HCT116 (cell line): ENCODE data around the gene PKMYT1. TPM values are rescaled to one million over a fixed set of nuclear protein-coding genes. Genes with fewer than 3 reads are reported as not detected.

Experiments used
- ATAC-seq: fragments of 200-7000 bp; cut with Tn5 transposase; 2 replicates; pipeline ENCODE4 v1.9.1; 2020; ENCODE audit warnings: mild to moderate bottlenecking, moderate library complexity
- BruUV-seq: library from RNA; stranded (reverse); fragments of 400-500 nt; replicated peaks from 2 replicates; lab custom pipeline; 2021; lab: Mats Ljungman, UMichigan
- CTCF ChIA-PET: fragments of 300-600 bp; sonication (Branson Sonifier 250); formaldehyde crosslinking; loops from one replicate; lab custom pipeline; 2021; ENCODE audit warnings: antibody characterized with exemption; lab: Charles Lee
- POLR2A ChIA-PET: fragments of 300-600, 350-600 bp; sonication (Branson Sonifier 250); formaldehyde crosslinking; loops from one replicate; lab custom pipeline; 2021; ENCODE audit warnings: antibody characterized with exemption; lab: Charles Lee
- RAD21 ChIA-PET, 2 experiments: fragments of 300-600 bp; sonication (Branson Sonifier 250); formaldehyde crosslinking; loops; one replicate each; lab custom pipeline; 2023; ENCODE audit warnings: low total read pairs in 2 of 2; ENCODE audit not compliant: uncharacterized antibody in 2 of 2, unreplicated experiment in 2 of 2, low non-redundant PET in 1 of 2; lab: Charles Lee
- DNase-seq: peaks from one replicate; pipeline ENCODE4 v3.0.0-alpha.2; 2010; ENCODE audit warnings: low read depth, low spot score
- H2AFZ ChIP-seq: fragments of 200-600 bp; shearing (Covaris generic), sonication (generic); 2 replicates; pipeline ENCODE4 v1.6.1; 2017; ENCODE audit warnings: low read depth, mixed run types, mixed read lengths, antibody characterized with exemption, low read length; ENCODE audit not compliant: poor library complexity, severe bottlenecking
- H3K27ac ChIP-seq: 2 replicates; pipeline ENCODE4 v1.5.1; 2012; ENCODE audit warnings: low read depth, low read length
- H3K27me3 ChIP-seq: fragments of 200-600 bp; sonication (generic); 2 replicates; pipeline ENCODE4 v1.6.1; 2016; ENCODE audit warnings: mixed run types, low read length, mixed read lengths; ENCODE audit not compliant: insufficient read depth
- H3K36me3 ChIP-seq, 2 experiments: fragments of 200-500 bp in 1 of 2; fragments of 200-600 bp in 1 of 2; sonication (Bioruptor generic) in 1 of 2; sonication (generic) in 1 of 2; 2 replicates each; pipeline versions ENCODE4 v1.5.1 to v1.6.1; 2014 to 2016; ENCODE audit warnings: low read length in 2 of 2, inconsistent platforms in 1 of 2, mixed read lengths in 1 of 2, mixed run types in 1 of 2; ENCODE audit not compliant: insufficient read depth in 2 of 2, control insufficient read depth in 1 of 2
- H3K4me1 ChIP-seq, 2 experiments: fragments of 200-600 bp in 1 of 2; sonication (generic) in 1 of 2; 2 replicates each; pipeline versions ENCODE4 v1.5.1 to v1.6.1; 2012 to 2017; ENCODE audit warnings: low read length in 2 of 2, inconsistent platforms in 1 of 2, mild to moderate bottlenecking in 1 of 2, mixed read lengths in 1 of 2, mixed run types in 1 of 2, moderate library complexity in 1 of 2; ENCODE audit not compliant: insufficient read depth in 2 of 2, control insufficient read depth in 1 of 2
- H3K4me2 ChIP-seq: fragments of 200-600 bp; sonication (generic); 2 replicates; pipeline ENCODE4 v1.6.1; 2017; ENCODE audit warnings: mixed run types, low read length, mixed read lengths
- H3K4me3 ChIP-seq, 2 experiments: fragments of 200-600 bp in 1 of 2; sonication (generic) in 1 of 2; replicated peaks in 1 of 2; 2 replicates each; pipeline ENCODE4 v1.5.1; 2011 to 2016; ENCODE audit warnings: low read length in 2 of 2, control low read depth in 1 of 2, low read depth in 1 of 2, mild to moderate bottlenecking in 1 of 2, mixed read lengths in 1 of 2, mixed run types in 1 of 2
- H3K79me2 ChIP-seq: fragments of 200-600 bp; sonication (generic); 2 replicates; pipeline ENCODE4 v1.6.1; 2017; ENCODE audit warnings: mild to moderate bottlenecking, mixed run types, low read length, moderate library complexity, mixed read lengths; ENCODE audit not compliant: insufficient read depth
- H3K9ac ChIP-seq: fragments of 200-600 bp; sonication (generic); 2 replicates; pipeline ENCODE4 v1.6.1; 2016; ENCODE audit warnings: low read length, mixed read lengths
- H3K9me2 ChIP-seq: fragments of 200-600 bp; sonication (generic), shearing (Covaris generic); 2 replicates; pipeline ENCODE4 v1.6.1; 2017; ENCODE audit warnings: mixed run types, mild to moderate bottlenecking, moderate library complexity; ENCODE audit not compliant: insufficient read depth
- H3K9me3 ChIP-seq, 2 experiments: fragments of 200-500 bp in 1 of 2; fragments of 200-600 bp in 1 of 2; sonication (Bioruptor generic) in 1 of 2; sonication (generic) in 1 of 2; 2 replicates each; pipeline ENCODE4 v1.6.1; 2014 to 2017; ENCODE audit warnings: low read length in 2 of 2, mixed read lengths in 2 of 2, inconsistent platforms in 1 of 2, low read depth in 1 of 2, mild to moderate bottlenecking in 1 of 2, mixed run types in 1 of 2, moderate library complexity in 1 of 2; ENCODE audit not compliant: control insufficient read depth in 1 of 2, insufficient read depth in 1 of 2
- H4K20me1 ChIP-seq: fragments of 200-600 bp; sonication (generic), shearing (Covaris generic); 2 replicates; pipeline ENCODE4 v1.6.1; 2017; ENCODE audit warnings: mixed run types, mild to moderate bottlenecking, moderate library complexity; ENCODE audit not compliant: insufficient read depth
- ATF3 ChIP-seq: IDR thresholded peaks from 2 replicates; pipeline ENCODE4 v1.6.1; 2012
- CBX3 ChIP-seq: IDR thresholded peaks from 2 replicates; pipeline ENCODE4 v1.6.1; 2012; ENCODE audit warnings: low read depth
- CEBPB ChIP-seq: IDR thresholded peaks from 2 replicates; pipeline ENCODE4 v1.6.1; 2012; ENCODE audit warnings: low read depth
- EGR1 ChIP-seq: IDR thresholded peaks from 2 replicates; pipeline ENCODE4 v1.6.1; 2012; ENCODE audit warnings: low read depth
- EZH2 ChIP-seq: fragments of 200-600 bp; sonication (generic); IDR thresholded peaks from 2 replicates; pipeline ENCODE4 v1.6.1; 2017; ENCODE audit warnings: antibody characterized with exemption, mixed run types
- EZH2phosphoT487 ChIP-seq: fragments of 200-600 bp; IDR thresholded peaks from 2 replicates; pipeline ENCODE4 v1.6.1; 2018; ENCODE audit warnings: antibody characterized with exemption, borderline replicate concordance
- FOSL1 ChIP-seq: IDR thresholded peaks from 2 replicates; pipeline ENCODE4 v1.6.1; 2012; ENCODE audit warnings: low read depth
- JUND ChIP-seq: IDR thresholded peaks from 2 replicates; pipeline ENCODE4 v1.6.1; 2012
- POLR2A ChIP-seq: IDR thresholded peaks from 2 replicates; pipeline ENCODE4 v1.7.0; 2011; ENCODE audit warnings: borderline replicate concordance; ENCODE audit not compliant: insufficient read depth, insufficient read length; ENCODE audit errors: extremely low read depth
- POLR2AphosphoS5 ChIP-seq: IDR thresholded peaks from 2 replicates; pipeline ENCODE4 v1.6.1; 2011; ENCODE audit warnings: mild to moderate bottlenecking, low read depth, low read length, moderate library complexity
- RAD21 ChIP-seq: IDR thresholded peaks from 2 replicates; pipeline ENCODE4 v1.6.1; 2012; ENCODE audit warnings: low read depth, mild to moderate bottlenecking
- REST ChIP-seq: IDR thresholded peaks from 2 replicates; pipeline ENCODE4 v1.6.1; 2012; ENCODE audit warnings: low read depth
- SP1 ChIP-seq: IDR thresholded peaks from 2 replicates; pipeline ENCODE4 v1.6.1; 2012; ENCODE audit warnings: low read depth
- SRF ChIP-seq: IDR thresholded peaks from 2 replicates; pipeline ENCODE4 v1.6.1; 2012; ENCODE audit warnings: low read depth
- TCF7L2 ChIP-seq: IDR thresholded peaks from 2 replicates; pipeline ENCODE4 v1.7.0; 2011; ENCODE audit warnings: borderline replicate concordance, inconsistent platforms; ENCODE audit not compliant: insufficient read depth, insufficient read length; ENCODE audit errors: extremely low read depth
- YY1 ChIP-seq: IDR thresholded peaks from 2 replicates; pipeline ENCODE4 v1.6.1; 2011; ENCODE audit warnings: low read length, low read depth, moderate library complexity, mild to moderate bottlenecking; ENCODE audit not compliant: insufficient replicate concordance; ENCODE audit errors: extremely low read depth
- ZBTB33 ChIP-seq: IDR thresholded peaks from 2 replicates; pipeline ENCODE4 v1.6.1; 2011; ENCODE audit warnings: mild to moderate bottlenecking, low read length, moderate library complexity; ENCODE audit not compliant: insufficient replicate concordance; ENCODE audit errors: extremely low read depth
- intact Hi-C: fragments of 100-400 bp; cut with micrococcal nuclease; formaldehyde crosslinking; loops from 2 replicates; pipeline ENCODE4 v1.10.0; 2022
- total RNA-seq: library from RNA; stranded (reverse); gene quantifications from one replicate; pipeline ENCODE4 v1.2.1, GENCODE V29; 2021; ENCODE audit not compliant: unreplicated experiment
- TF ChIP-seq, protein P1 (sequence below), 3 experiments: fragments of 200-600 bp in 1 of 3; sonication (generic) in 1 of 3; IDR thresholded peaks in 2 of 3; conservative IDR thresholded peaks in 1 of 3; 2 replicates each; pipeline ENCODE4 v1.5.1; 2012 to 2017; ENCODE audit warnings: low read depth in 2 of 3, low read length in 2 of 3, antibody characterized with exemption in 1 of 3, borderline replicate concordance in 1 of 3, control low read depth in 1 of 3, mild to moderate bottlenecking in 1 of 3, mixed read lengths in 1 of 3, mixed run types in 1 of 3, moderate library complexity in 1 of 3; ENCODE audit not compliant: insufficient read depth in 1 of 3
- TF ChIP-seq, protein P2 (sequence below): IDR thresholded peaks from 2 replicates; pipeline ENCODE4 v1.6.1; 2012

The PKMYT1 gene
- total RNA-seq, 1 experiment from 2014 or later, result 104 TPM

GRCh38 chr16:3017344-3017743 lies 37.1 kb upstream of the PKMYT1 start:
- POLR2A ChIA-PET, result interaction anchor here (8.2 kb wide), 1 partner anchor 12 kb away, joined by 188 read pairs; no protein-coding TSS in a partner anchor
- Histone ChIP-seq H3K27me3 (no peaks in the 10 kb centered on the region), H3K4me2 (no peak overlapping the region), H3K9me2 (no peaks in the 10 kb centered on the region), H3K79me2 (peaks cover 16% of the 10 kb centered on the region; the same call in 1 of the 2 replicates), H3K9ac (no peak overlapping the region), H3K27ac (no peak overlapping the region), H4K20me1 (no peaks in the 10 kb centered on the region), H3K9me3 (no peaks in the 10 kb centered on the region), H2AFZ (no peak overlapping the region), H3K4me3 (no peak overlapping the region), H3K36me3 (peaks cover 0 to 10% of the 10 kb centered on the region in 2 experiments; a peak in 1 of 4 replicates), H3K4me1 (peaks cover 33 to 70% of the 10 kb centered on the region in 2 experiments)
- no TSS peak for BruUV-seq
- RAD21 ChIA-PET, result no interaction called here
- no peak for TF ChIP-seq EZH2
- TF ChIP-seq CBX3, result no peak
- TF ChIP-seq SP1, result no peak
- TF ChIP-seq ATF3, result no peak
- TF ChIP-seq, protein P1, sequence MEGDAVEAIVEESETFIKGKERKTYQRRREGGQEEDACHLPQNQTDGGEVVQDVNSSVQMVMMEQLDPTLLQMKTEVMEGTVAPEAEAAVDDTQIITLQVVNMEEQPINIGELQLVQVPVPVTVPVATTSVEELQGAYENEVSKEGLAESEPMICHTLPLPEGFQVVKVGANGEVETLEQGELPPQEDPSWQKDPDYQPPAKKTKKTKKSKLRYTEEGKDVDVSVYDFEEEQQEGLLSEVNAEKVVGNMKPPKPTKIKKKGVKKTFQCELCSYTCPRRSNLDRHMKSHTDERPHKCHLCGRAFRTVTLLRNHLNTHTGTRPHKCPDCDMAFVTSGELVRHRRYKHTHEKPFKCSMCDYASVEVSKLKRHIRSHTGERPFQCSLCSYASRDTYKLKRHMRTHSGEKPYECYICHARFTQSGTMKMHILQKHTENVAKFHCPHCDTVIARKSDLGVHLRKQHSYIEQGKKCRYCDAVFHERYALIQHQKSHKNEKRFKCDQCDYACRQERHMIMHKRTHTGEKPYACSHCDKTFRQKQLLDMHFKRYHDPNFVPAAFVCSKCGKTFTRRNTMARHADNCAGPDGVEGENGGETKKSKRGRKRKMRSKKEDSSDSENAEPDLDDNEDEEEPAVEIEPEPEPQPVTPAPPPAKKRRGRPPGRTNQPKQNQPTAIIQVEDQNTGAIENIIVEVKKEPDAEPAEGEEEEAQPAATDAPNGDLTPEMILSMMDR (IDR thresholded peaks at IDR 0.05 in 2 of 3, conservative IDR thresholded peaks at IDR 0.05 in 1 of 3; ENCODE audit: borderline replicate concordance in 1 of 3, insufficient read depth in 1 of 3, low read depth in 2 of 3, low read length in 2 of 3), result no peak
- no peak for TF ChIP-seq TCF7L2
- no peak for TF ChIP-seq POLR2A
- TF ChIP-seq ZBTB33, result no peak
- TF ChIP-seq, protein P2, sequence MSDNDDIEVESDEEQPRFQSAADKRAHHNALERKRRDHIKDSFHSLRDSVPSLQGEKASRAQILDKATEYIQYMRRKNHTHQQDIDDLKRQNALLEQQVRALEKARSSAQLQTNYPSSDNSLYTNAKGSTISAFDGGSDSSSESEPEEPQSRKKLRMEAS, result no peak
- TF ChIP-seq YY1, result no peak
- TF ChIP-seq RAD21, result no peak
- TF ChIP-seq CEBPB, result no peak
- TF ChIP-seq FOSL1, result no peak
- no peak for TF ChIP-seq POLR2AphosphoS5
- no peak for TF ChIP-seq JUND
- no peak for TF ChIP-seq SRF
- no peak for TF ChIP-seq EZH2phosphoT487
- no peak for TF ChIP-seq REST
- TF ChIP-seq EGR1, result no peak
- ATAC-seq, result no peak
- DNase-seq, result no peak
- intact Hi-C loops, result no loop called here
- CTCF ChIA-PET, result no interaction called here
